Osteocyte (in vitro differentiated cells): ENCODE results near the gene RAD51B. TPM values are rescaled to one million over a fixed set of nuclear protein-coding genes. Genes with fewer than 3 reads are reported as not detected.

Experiments
- DNase-seq: peaks from one replicate; pipeline ENCODE4 v3.0.0; 2021; ENCODE audit warnings: mixed read lengths; ENCODE audit not compliant: unreplicated experiment; ENCODE audit errors: extremely low spot score
- H3K27ac Mint-ChIP-seq: one replicate; pipeline ENCODE4 v1.8.0; 2021; ENCODE audit warnings: mild to moderate bottlenecking, mixed read lengths; ENCODE audit not compliant: unreplicated experiment
- H3K27me3 Mint-ChIP-seq: one replicate; pipeline ENCODE4 v1.8.0; 2021; ENCODE audit warnings: mixed read lengths; ENCODE audit not compliant: unreplicated experiment
- H3K36me3 Mint-ChIP-seq: one replicate; pipeline ENCODE4 v1.8.0; 2021; ENCODE audit warnings: mixed read lengths; ENCODE audit not compliant: unreplicated experiment
- H3K4me1 Mint-ChIP-seq: one replicate; pipeline ENCODE4 v1.8.0; 2021; ENCODE audit warnings: mixed read lengths; ENCODE audit not compliant: unreplicated experiment
- H3K4me3 Mint-ChIP-seq: one replicate; pipeline ENCODE4 v1.8.0; 2021; ENCODE audit warnings: mild to moderate bottlenecking, moderate library complexity, mixed read lengths; ENCODE audit not compliant: unreplicated experiment
- H3K9me3 Mint-ChIP-seq: one replicate; pipeline ENCODE4 v1.8.0; 2021; ENCODE audit warnings: mixed read lengths; ENCODE audit not compliant: unreplicated experiment
- CTCF ChIP-seq: fragments of 200-600 bp; sonication (generic); IDR thresholded peaks from 2 replicates; pipeline ENCODE4 v1.5.0; 2021; ENCODE audit warnings: antibody characterized with exemption, mild to moderate bottlenecking, moderate library complexity
- total RNA-seq: library from RNA; stranded (reverse); gene quantifications from 2 replicates; pipeline ENCODE4 v1.2.1, GENCODE V29; 2021

Gene RAD51B
- total RNA-seq, 1 donor from 2014 or later: 12.7 TPM

GRCh38 chr14:67852926-67853604 is 33.5 kb downstream of the RAD51B start:
- no peak for DNase-seq
- H3K4me3 Mint-ChIP-seq: no peak overlapping the region

GRCh38 chr14:67853715-67854114 is 34.1 kb downstream of the RAD51B start:
- no peak for TF ChIP-seq CTCF
- DNase-seq: no peak
- Mint-ChIP-seq H3K36me3 (peaks cover 3% of the 10 kb centered on the region), H3K9me3 (peaks cover 5% of the 10 kb centered on the region), H3K27me3 (no peaks in the 10 kb centered on the region), H3K4me1 (peaks cover 10% of the 10 kb centered on the region), H3K4me3 (no peak overlapping the region), H3K27ac (no peak overlapping the region)

More at GRCh38 chr14:67852926-67853604, 33.5 kb downstream of the RAD51B start:
- Mint-ChIP-seq H3K36me3 (peaks cover 3% of the 10 kb centered on the region), H3K27ac (no peak overlapping the region), H3K9me3 (peaks cover 10% of the 10 kb centered on the region), H3K27me3 (no peaks in the 10 kb centered on the region), H3K4me1 (peaks cover 10% of the 10 kb centered on the region)
- TF ChIP-seq CTCF: no peak

GRCh38 chr14:67856827-67857226 is 37.2 kb downstream of the RAD51B start:
- Mint-ChIP-seq H3K4me3 (no peak overlapping the region), H3K36me3 (no peaks in the 10 kb centered on the region), H3K4me1 (peaks cover 12% of the 10 kb centered on the region), H3K27ac (no peak overlapping the region), H3K27me3 (no peaks in the 10 kb centered on the region), H3K9me3 (no peaks in the 10 kb centered on the region)
- DNase-seq: no peak
- TF ChIP-seq CTCF: no peak

- Mint-ChIP-seq H3K36me3 (no peaks in the 10 kb centered on the region), H3K9me3 (no peaks in the 10 kb centered on the region), H3K27ac (no peak overlapping the region), H3K4me3 (no peak overlapping the region), H3K4me1 (peaks cover 12% of the 10 kb centered on the region), H3K27me3 (no peaks in the 10 kb centered on the region)
- no peak for DNase-seq
- no peak for TF ChIP-seq CTCF
Observed at GRCh38 chr14:67857778-67858350, 38.3 kb downstream of the RAD51B start.

GRCh38 chr14:67859169-67859749 is 39.7 kb downstream of the RAD51B start:
- Mint-ChIP-seq H3K4me1 (peaks cover 12% of the 10 kb centered on the region), H3K4me3 (no peak overlapping the region), H3K27ac (no peak overlapping the region), H3K36me3 (no peaks in the 10 kb centered on the region), H3K27me3 (no peaks in the 10 kb centered on the region), H3K9me3 (no peaks in the 10 kb centered on the region)
- DNase-seq: no peak
- no peak for TF ChIP-seq CTCF
